CD4-positive, alpha-beta T cell treated with Interleukin-15 for 1 hour (primary cell): ENCODE measurements around the gene ATP6V1A.

Experiments
- DNase-seq: peaks from one replicate; pipeline ENCODE4 v3.0.0-alpha.2; 2020

Gene ATP6V1A

GRCh38 chr3:113746548-113747282 is at the start of gene ATP6V1A:
TSS of gene ATP6V1A (plus strand) at chr3:113747035. CDS start at chr3:113778754, 31,719 bp downstream.
- DNase-seq, result peak; percentile 88

DNA sequence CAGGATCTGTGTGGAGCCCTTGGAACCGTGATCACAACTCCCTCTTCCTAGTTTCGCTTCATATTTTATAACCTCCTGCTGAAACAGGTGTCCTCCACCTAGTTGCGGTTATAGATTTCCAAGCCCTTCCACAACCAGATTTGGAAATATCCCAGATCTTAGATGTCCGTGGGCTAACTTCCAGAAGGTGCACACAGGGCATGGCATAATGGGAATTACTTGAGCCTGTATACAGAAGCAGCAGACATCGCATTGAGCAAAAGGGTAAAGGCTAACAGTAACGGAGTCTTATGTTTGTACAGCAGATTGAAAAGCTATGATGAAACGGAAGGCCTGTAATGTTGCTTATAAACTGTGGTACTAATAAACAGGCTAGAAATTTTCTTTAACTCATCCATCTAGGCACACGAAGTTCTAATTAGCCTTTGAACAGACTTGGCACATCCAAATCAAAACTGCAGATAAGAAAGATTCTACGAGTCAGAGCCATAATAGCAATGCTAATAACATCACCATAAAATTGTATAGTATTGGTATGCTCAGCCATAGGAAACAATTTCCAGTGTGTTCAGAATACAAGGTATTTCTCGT is 49.2 kb upstream of the ATP6V1A start:
- no peak for DNase-seq

DNA sequence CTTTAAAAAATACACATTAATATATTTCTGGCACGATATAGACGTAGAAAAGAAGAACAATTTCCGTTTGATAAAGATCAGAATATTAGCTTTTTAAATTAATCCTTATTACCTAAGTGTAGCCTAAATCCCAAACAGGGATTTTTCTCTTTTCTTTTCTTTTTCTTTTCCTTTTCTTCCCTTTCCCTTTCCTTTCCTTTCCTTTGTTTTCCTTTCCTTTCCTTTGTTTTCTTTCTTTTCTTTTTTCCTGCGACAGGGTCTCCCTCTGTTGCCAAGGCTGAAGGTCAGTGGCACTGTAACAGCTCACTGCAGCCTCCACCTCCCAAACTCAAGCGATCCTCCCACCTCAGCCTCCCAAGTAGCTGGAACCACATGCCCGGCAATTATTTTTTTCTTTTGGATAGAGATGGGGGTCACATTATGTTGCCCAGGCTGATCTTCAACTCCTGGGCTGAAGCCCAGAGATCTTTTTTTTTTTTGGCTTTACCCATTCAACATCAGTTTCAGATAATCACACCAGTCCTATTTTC is 48.6 kb upstream of the ATP6V1A start:
- no peak for DNase-seq

DNA sequence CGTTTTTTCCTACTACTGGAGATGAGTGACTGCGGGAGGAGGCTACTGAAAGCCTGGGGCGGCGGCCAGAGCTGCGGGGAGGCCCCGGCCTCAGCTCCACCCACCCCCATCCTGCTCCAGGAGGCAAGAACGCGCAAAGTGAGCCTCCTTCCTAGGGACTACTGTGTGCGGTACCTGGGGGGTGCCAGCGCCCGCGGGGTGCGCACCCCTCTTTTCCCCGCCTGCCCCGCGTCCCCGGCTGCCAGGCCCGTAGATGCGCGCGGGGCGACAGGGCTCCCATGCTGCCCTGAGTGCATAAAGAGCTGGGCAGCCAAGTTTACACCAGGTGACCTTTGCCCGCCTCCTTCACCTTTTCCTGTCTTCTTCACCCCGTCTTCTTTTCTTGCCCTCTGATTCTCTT is 47.9 kb upstream of the ATP6V1A start:
- DNase-seq, result no peak

- no peak for DNase-seq
Observed at GRCh38 chr3:113707835-113708234, 39.0 kb upstream of the ATP6V1A start.

GRCh38 chr3:113712129-113712528 is 34.7 kb upstream of the ATP6V1A start:
- no peak for DNase-seq

GRCh38 chr3:113714702-113715101 is 32.1 kb upstream of the ATP6V1A start:
- no peak for DNase-seq

- DNase-seq, result no peak
Observed at GRCh38 chr3:113717308-113717707, 29.5 kb upstream of the ATP6V1A start.

DNA sequence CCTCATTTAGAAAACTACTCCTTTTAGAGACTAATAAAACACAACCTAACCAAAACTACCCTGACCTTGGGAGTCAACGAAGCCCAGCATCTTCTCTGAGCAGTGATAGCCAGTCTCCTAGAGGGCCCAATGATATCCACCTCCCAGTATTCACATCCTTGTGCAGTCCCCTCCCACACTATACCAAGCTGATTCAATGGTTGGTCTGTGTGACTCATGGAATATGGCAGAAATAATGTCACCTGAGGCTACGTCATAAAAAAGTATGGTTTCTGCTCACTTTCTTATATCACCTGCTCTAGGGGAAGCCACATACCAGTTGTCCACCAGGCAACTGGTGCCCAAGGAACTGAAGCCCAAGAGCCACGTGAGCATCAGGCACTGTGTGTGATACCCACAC is 29.0 kb upstream of the ATP6V1A start:
- no peak for DNase-seq

- no peak for DNase-seq
Observed at GRCh38 chr3:113719294-113719693, 27.5 kb upstream of the ATP6V1A start.

- DNase-seq, result no peak
Observed at GRCh38 chr3:113719758-113720157, 27.1 kb upstream of the ATP6V1A start.

DNA sequence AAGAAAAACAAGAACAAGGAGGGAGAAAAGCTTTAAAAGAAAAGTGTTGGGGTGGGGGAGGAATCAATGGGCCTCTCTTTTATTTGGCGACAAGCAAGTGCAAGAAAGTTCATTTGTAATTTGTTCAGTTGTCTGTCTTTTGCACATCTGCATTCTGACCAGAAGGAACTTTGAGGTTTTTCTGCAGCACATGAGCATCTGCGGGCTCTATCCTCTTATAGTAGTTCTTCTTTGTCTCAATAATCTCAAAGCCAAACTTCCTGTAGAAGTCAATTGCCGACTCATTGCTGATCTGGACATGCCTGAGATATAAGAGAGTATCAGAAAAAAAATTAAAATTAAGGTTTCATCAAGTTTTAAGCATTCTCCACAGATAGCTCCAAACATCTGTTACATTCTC is 25.2 kb upstream of the ATP6V1A start:
- DNase-seq, result no peak

- no peak for DNase-seq
Observed at GRCh38 chr3:113728661-113729060, 18.2 kb upstream of the ATP6V1A start.

DNA sequence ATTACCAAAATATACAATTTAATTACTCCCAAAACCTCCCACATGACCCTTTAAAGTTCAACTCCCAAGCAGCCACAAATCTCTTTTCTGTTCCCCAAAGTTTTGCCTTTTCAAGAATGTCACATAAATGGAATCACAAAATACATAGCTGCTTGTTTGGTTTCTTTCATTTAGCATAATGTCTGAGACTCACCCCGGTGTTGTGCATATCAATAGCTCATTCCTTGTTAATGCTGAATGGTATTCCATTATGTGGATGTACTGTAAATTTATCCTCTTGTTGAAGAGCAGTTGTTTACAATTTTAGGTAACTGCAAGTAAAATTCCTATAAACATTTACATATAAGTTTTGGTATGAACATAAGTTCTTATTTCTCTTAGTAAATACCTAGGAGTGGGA is 16.3 kb upstream of the ATP6V1A start:
- no peak for DNase-seq

- no peak for DNase-seq
Observed at GRCh38 chr3:113731694-113732093, 15.1 kb upstream of the ATP6V1A start.

DNA sequence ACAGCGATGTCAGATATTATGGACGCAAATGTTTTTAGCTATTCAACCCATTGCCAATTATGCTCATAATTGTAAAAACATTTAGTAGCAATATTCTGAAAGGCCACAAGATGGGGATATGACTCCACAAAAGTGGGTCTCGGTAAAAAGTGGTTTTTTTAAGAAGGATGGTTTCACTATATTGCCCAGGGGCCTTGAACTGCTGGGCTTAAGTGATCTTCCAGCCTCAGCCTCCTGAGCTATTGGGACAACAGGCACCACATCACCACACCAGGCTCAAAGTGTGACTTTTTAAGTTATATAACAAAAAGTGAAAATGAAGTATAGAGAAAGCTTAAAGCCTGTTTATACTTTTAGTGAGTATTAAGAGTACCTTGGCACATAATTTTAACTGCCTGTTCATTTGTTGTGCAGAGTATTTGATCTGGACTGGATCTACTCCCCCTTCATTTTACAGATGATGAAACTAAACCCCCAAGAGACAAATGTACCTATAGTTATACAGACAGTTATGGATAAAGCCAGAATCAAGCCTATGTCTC is 10.2 kb upstream of the ATP6V1A start:
- DNase-seq, result peak; percentile 25

DNA sequence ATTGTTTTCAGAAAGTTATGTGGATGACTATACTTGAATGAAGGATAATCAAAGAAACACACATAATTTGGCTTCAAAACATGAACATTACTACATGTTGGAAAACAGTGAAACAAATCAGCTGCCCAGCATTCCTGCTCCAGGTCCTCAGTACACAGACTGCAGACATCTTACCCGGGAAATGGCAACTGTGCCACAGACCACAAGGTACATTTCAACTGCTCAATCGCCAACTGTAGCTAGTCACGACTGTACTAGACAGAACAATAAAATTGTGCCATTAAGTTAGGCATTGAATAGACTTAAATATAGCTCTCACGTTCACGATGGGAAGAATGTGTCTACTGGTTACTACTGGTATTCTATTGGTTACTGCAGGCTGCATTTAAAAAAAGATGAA is 5.7 kb upstream of the ATP6V1A start:
- no peak for DNase-seq

DNA sequence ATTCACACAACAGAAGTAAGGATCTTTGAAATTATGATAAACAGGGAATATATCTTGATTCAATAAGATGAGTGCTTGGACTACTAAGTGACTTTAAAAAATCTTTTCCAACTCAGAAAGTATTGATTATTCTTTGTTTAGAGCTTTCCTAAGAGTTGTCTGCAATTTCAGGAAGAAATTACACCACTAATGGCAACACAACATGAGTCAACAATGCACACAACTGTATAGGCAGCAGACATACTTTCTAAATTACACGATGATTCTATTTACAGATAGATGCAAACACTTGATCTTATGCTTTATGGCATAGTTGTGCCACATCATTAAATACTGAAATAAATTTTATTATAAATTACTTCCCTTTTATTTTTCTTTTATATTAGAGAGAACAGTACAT is 5.2 kb upstream of the ATP6V1A start:
- DNase-seq, result no peak

DNA sequence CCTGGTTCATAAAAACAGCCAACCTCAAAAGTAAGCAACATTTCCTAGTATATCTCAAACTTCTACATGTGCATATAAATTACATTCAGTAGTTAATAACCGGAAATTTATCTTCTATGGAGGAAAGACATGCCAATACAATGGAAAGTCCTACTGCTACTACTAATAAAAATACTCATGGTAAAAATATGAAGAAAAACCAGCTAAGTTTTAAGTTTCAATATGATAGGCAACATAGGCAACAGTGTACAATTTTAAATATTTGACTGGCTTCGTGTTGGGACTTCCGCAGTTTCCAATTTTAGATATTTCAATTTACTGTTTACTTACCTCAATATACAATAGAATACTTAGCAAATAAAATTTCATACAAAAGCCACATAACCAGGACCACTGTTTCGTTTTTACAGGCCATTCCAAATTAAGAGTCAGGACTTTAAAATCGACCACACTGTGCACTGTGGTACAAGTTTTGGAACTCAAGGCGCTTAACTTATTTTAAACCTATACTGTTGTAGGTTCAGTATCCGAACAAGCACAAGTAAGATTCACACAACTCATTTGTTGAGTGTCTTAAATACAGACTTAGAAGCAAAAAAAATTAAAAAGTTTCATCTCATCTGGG is 3.7 kb upstream of the ATP6V1A start:
- DNase-seq, result no peak

DNA sequence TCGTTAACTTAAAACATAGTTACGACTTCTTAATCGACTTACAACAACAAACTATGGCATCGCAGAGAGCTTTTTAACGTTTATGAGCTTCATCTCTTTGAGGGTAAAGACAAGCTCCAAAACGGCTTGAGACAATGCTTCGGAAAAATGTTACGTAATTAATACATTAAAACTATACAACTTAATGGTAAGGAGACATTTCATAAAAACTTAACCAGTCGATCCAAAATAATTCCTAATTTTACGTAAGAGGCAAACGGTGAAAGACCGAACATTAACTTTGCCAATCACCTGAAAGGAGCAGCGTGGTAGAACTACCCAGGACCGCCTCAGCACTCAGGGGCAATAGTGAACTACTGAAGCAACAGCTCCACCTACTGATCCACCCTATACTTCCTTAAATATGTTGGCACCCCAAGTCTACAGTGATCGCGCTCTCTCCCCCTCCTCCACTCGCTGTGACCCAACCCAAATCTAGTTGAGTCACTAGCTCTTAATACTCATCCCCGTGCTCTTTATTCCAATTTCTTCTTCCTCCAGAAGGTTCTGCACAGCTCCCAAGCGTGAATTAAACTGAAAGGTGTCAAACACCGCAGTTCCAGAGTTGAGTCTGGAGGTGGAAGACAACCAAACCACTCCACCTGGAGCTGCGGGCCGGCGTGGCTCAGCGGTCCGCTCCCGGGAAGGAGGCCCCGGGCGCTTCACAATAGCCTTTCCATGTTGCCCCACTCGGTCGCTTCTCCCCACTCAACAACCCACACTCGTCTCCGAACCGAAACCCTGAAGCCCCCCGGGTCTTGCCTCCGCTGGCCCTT is 1.7 kb upstream of the ATP6V1A start:
- peak; percentile 86 for DNase-seq

DNA sequence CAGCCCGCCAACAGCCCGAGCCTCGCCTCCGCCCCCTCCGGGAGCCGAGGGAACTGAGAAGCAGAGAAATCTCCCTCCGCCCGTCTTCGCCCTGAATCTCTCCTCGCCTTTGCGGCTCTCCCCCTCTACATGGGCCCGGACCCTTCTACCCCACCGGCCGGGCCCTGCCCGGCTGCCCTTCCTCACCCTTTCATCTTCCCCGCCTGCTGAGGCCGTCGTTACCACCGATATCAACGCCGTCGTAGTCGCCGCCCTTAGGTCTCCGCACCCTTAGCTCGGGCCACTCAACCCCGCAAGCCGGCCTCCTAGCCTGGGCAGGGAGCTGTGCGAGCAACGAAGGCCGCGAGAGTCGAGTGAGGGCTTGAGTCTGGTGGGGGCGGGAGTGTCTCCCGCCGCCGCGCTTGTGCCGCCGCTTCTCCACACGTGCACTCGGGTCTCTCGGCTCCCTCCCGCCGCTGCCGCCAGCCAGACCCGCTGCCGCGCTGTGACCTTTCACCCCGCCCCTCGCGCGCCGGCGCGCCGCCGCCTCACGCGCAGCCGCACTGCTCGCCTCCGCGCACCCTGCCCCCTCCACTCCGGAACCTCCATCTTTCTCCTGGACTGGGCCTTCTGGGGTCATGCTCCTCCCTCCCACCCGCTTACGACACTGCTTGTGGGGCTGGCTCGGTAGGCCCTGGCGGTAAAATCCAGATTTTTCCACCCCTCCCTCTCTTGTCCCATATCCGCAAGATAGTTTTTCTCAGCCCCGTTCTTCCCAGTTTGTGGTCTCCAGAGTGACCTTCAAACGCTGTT is 883 bp upstream of the ATP6V1A start, which contains the start of gene NAA50:
Gene NAA50 (minus strand): TSS at position 494 of the 792 bp plus-strand sequence. CDS start 300 bp downstream, at position 194.
- DNase-seq, result peak; percentile 95
